HG03097 (cell line): Measurements from ENCODE around the gene RHEX.

Experiments used
- ATAC-seq: cut with Tn5 transposase; IDR thresholded peaks from one replicate; pipeline ENCODE4 v1.9.1; 2021; ENCODE audit not compliant: unreplicated experiment, low FRiP score

Gene RHEX

DNA sequence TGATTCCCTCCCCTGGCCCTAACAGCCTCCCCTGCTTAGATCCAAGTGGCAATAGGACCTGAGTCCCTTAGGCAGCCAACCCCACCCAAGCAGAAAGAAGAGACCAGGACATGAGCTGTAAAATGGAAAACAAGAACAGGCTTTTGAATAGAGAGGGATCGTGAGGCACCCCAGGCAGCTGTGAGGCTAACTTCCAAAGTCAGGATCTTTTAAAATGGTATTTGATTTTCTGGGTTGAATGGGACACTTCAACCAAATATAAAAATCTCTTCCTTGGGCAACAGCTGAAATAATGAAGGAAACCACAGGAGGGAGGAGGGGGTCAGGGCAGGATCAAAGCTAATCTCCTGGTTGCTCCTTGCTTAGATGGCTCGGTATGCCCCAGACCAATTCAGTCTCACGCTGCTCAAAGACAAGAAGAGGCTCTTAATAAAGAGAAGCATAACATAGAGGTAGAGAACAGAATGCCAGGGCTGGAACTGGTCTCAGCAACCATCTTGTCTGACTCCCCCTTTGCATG lies 92.9 kb downstream of the RHEX start:
- ATAC-seq, result no peak
